ENCODE data around the gene RBMS1. TPM values are rescaled to one million over a fixed set of nuclear protein-coding genes. Genes with fewer than 3 reads are reported as not detected.

The RBMS1 gene
- total RNA-seq, 1 donor from 2014 or later = 148 TPM

GRCh38 chr2:160266037-160266551, 227.5 kb downstream of the RBMS1 start:
- H3K4me1 ChIP-seq (ENCODE audit: insufficient read depth, low read length) = peaks cover 20% of the 10 kb centered on the region
- H2AFZ ChIP-seq (ENCODE audit: low read depth, low read length) = no peak overlapping the region
- no peaks in the 10 kb centered on the region for H3K27me3 ChIP-seq (ENCODE audit: insufficient read depth, low read length)
- no peak overlapping the region for H3K4me3 ChIP-seq (ENCODE audit: insufficient read depth, low read depth, low read length)
- H4K20me1 ChIP-seq (ENCODE audit: insufficient read depth, low read length) = no peaks in the 10 kb centered on the region
- no peak overlapping the region for H3K4me2 ChIP-seq (ENCODE audit: low read length)
- peaks cover 3% of the 10 kb centered on the region for H3K9me3 Mint-ChIP-seq (ENCODE audit: unreplicated experiment)
- no peak overlapping the region for H3K27ac Mint-ChIP-seq (ENCODE audit: unreplicated experiment)
- DNase-seq (ENCODE audit: low read depth) (no peak), FAIRE-seq (no peak)
- no peaks in the 10 kb centered on the region for H3K79me2 ChIP-seq (ENCODE audit: insufficient read depth, low read length)
- no peak overlapping the region for H3K4me3 Mint-ChIP-seq (ENCODE audit: unreplicated experiment)
- peaks cover 51% of the 10 kb centered on the region for H3K4me1 Mint-ChIP-seq (ENCODE audit: low read depth, unreplicated experiment)
- no peak overlapping the region for H3K9ac ChIP-seq (ENCODE audit: low read length)
- peaks cover 3% of the 10 kb centered on the region for H3K36me3 ChIP-seq (ENCODE audit: insufficient read depth, low read length)
- TF ChIP-seq EZH2 (IDR thresholded peaks at IDR 0.05; ENCODE audit: insufficient read depth, low read length) = no peak
- no peak for TF ChIP-seq CTCF (IDR thresholded peaks at IDR 0.05; ENCODE audit: insufficient read depth, low read depth, low read length)
- peaks cover 15% of the 10 kb centered on the region for H3K36me3 Mint-ChIP-seq (ENCODE audit: low read depth, unreplicated experiment)
- H3K27ac ChIP-seq (ENCODE audit: low read depth, low read length) = no peak overlapping the region
- H3K27me3 Mint-ChIP-seq (ENCODE audit: low read depth, unreplicated experiment) = no peaks in the 10 kb centered on the region
- H3K9me3 ChIP-seq (ENCODE audit: insufficient read depth, low read depth, low read length) = no peaks in the 10 kb centered on the region

- DNase-seq (ENCODE audit: low read depth) (no peak), FAIRE-seq (no peak)
- no peaks in the 10 kb centered on the region for H3K79me2 ChIP-seq (ENCODE audit: insufficient read depth, low read length)
- H3K9ac ChIP-seq (ENCODE audit: low read length) = no peak overlapping the region
- H3K27ac ChIP-seq (ENCODE audit: low read depth, low read length) = no peak overlapping the region
- no peaks in the 10 kb centered on the region for H3K27me3 ChIP-seq (ENCODE audit: insufficient read depth, low read length)
- TF ChIP-seq EZH2 (IDR thresholded peaks at IDR 0.05; ENCODE audit: insufficient read depth, low read length) (no peak), CTCF (IDR thresholded peaks at IDR 0.05; ENCODE audit: insufficient read depth, low read depth, low read length) (no peak)
- H3K4me3 Mint-ChIP-seq (ENCODE audit: unreplicated experiment) = no peak overlapping the region
- H3K9me3 Mint-ChIP-seq (ENCODE audit: unreplicated experiment) = peaks cover 3% of the 10 kb centered on the region
- H3K4me3 ChIP-seq (ENCODE audit: insufficient read depth, low read depth, low read length) = no peak overlapping the region
- H3K4me1 ChIP-seq (ENCODE audit: insufficient read depth, low read length) = peaks cover 2% of the 10 kb centered on the region
- peaks cover 37% of the 10 kb centered on the region for H3K4me1 Mint-ChIP-seq (ENCODE audit: low read depth, unreplicated experiment)
- no peak overlapping the region for H3K4me2 ChIP-seq (ENCODE audit: low read length)
- H3K36me3 Mint-ChIP-seq (ENCODE audit: low read depth, unreplicated experiment) = peaks cover 11% of the 10 kb centered on the region
- H3K27me3 Mint-ChIP-seq (ENCODE audit: low read depth, unreplicated experiment) = no peaks in the 10 kb centered on the region
- no peak overlapping the region for H2AFZ ChIP-seq (ENCODE audit: low read depth, low read length)
- H3K36me3 ChIP-seq (ENCODE audit: insufficient read depth, low read length) = no peaks in the 10 kb centered on the region
- no peaks in the 10 kb centered on the region for H4K20me1 ChIP-seq (ENCODE audit: insufficient read depth, low read length)
- H3K27ac Mint-ChIP-seq (ENCODE audit: unreplicated experiment) = peak overlapping the region; percentile 62
- H3K9me3 ChIP-seq (ENCODE audit: insufficient read depth, low read depth, low read length) = no peaks in the 10 kb centered on the region
Measured at GRCh38 chr2:160264308-160264707, 229.3 kb downstream of the RBMS1 start.

- Histone ChIP-seq H3K79me2 (ENCODE audit: insufficient read depth, low read length) (no peaks in the 10 kb centered on the region), H2AFZ (ENCODE audit: low read depth, low read length) (no peak overlapping the region), H3K27ac (ENCODE audit: low read depth, low read length) (no peak overlapping the region), H3K9ac (ENCODE audit: low read length) (no peak overlapping the region), H3K9me3 (ENCODE audit: insufficient read depth, low read depth, low read length) (no peaks in the 10 kb centered on the region), H3K4me2 (ENCODE audit: low read length) (no peak overlapping the region), H3K4me1 (ENCODE audit: insufficient read depth, low read length) (peaks cover 4% of the 10 kb centered on the region), H4K20me1 (ENCODE audit: insufficient read depth, low read length) (no peaks in the 10 kb centered on the region), H3K4me3 (ENCODE audit: insufficient read depth, low read depth, low read length) (no peak overlapping the region), H3K36me3 (ENCODE audit: insufficient read depth, low read length) (no peaks in the 10 kb centered on the region), H3K27me3 (ENCODE audit: insufficient read depth, low read length) (no peaks in the 10 kb centered on the region)
- no peak for DNase-seq (ENCODE audit: low read depth)
- TF ChIP-seq CTCF (IDR thresholded peaks at IDR 0.05; ENCODE audit: insufficient read depth, low read depth, low read length) (no peak), EZH2 (IDR thresholded peaks at IDR 0.05; ENCODE audit: insufficient read depth, low read length) (no peak)
- Mint-ChIP-seq H3K27me3 (ENCODE audit: low read depth, unreplicated experiment) (no peaks in the 10 kb centered on the region), H3K36me3 (ENCODE audit: low read depth, unreplicated experiment) (peaks cover 12% of the 10 kb centered on the region), H3K4me1 (ENCODE audit: low read depth, unreplicated experiment) (peaks cover 26% of the 10 kb centered on the region), H3K27ac (ENCODE audit: unreplicated experiment) (no peak overlapping the region), H3K9me3 (ENCODE audit: unreplicated experiment) (peaks cover 4% of the 10 kb centered on the region), H3K4me3 (ENCODE audit: unreplicated experiment) (no peak overlapping the region)
- FAIRE-seq = no peak
Measured at GRCh38 chr2:160261732-160262131, 231.9 kb downstream of the RBMS1 start.
